PFSK-1 (cell line): ENCODE results near the gene TNS1.

Experiments
- TAF1 ChIP-seq: IDR thresholded peaks from 2 replicates; pipeline ENCODE4 v1.6.1; 2012; ENCODE audit warnings: low read length, control low read depth, borderline replicate concordance; ENCODE audit not compliant: insufficient read depth
- TF ChIP-seq, protein P1 (sequence below), 2 experiments: IDR thresholded peaks; 2 replicates each; pipeline versions ENCODE4 v1.6.1 to v1.8.0; 2011 to 2012; ENCODE audit warnings: low read depth in 2 of 2, low read length in 2 of 2, control low read depth in 1 of 2, inconsistent platforms in 1 of 2, mild to moderate bottlenecking in 1 of 2, moderate library complexity in 1 of 2; ENCODE audit not compliant: insufficient read depth in 1 of 2

DNA sequence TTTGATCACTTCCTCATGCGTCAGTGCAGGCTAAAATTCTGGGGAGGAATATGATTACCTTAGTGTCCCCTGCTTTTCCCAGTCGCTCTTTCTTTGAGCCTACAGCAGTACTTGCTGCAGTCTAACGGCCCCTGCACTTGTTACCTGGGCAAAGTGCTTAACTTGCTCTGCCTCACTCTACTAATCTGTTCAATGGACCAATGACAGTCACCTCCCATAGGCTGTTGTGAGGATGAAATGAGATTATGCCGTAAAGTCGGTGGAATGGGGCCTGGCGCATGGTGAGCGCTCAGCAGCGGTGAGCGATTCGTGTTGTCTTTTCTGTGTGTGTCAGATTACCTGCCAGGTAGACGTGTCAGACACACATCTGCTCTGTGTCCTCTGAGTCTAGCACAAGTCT lies 5.3 kb downstream of the TNS1 start:
- no peak for TF ChIP-seq TAF1
- TF ChIP-seq, protein P1, sequence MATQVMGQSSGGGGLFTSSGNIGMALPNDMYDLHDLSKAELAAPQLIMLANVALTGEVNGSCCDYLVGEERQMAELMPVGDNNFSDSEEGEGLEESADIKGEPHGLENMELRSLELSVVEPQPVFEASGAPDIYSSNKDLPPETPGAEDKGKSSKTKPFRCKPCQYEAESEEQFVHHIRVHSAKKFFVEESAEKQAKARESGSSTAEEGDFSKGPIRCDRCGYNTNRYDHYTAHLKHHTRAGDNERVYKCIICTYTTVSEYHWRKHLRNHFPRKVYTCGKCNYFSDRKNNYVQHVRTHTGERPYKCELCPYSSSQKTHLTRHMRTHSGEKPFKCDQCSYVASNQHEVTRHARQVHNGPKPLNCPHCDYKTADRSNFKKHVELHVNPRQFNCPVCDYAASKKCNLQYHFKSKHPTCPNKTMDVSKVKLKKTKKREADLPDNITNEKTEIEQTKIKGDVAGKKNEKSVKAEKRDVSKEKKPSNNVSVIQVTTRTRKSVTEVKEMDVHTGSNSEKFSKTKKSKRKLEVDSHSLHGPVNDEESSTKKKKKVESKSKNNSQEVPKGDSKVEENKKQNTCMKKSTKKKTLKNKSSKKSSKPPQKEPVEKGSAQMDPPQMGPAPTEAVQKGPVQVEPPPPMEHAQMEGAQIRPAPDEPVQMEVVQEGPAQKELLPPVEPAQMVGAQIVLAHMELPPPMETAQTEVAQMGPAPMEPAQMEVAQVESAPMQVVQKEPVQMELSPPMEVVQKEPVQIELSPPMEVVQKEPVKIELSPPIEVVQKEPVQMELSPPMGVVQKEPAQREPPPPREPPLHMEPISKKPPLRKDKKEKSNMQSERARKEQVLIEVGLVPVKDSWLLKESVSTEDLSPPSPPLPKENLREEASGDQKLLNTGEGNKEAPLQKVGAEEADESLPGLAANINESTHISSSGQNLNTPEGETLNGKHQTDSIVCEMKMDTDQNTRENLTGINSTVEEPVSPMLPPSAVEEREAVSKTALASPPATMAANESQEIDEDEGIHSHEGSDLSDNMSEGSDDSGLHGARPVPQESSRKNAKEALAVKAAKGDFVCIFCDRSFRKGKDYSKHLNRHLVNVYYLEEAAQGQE (IDR thresholded peaks at IDR 0.05; ENCODE audit: insufficient read depth in 1 of 2, low read depth in 2 of 2, low read length in 2 of 2): no peak
